C4-2B (cell line): ENCODE data around the gene SGMS1.

ENCODE experiments used
- CTCF ChIP-seq: fragments of 450-650 bp; conservative IDR thresholded peaks from 2 replicates; pipeline ENCODE4 v1.5.1; 2017; ENCODE audit warnings: mild to moderate bottlenecking
- ZFX ChIP-seq: fragments of 450-650 bp; IDR thresholded peaks from 2 replicates; pipeline ENCODE4 v1.6.1; 2017

DNA sequence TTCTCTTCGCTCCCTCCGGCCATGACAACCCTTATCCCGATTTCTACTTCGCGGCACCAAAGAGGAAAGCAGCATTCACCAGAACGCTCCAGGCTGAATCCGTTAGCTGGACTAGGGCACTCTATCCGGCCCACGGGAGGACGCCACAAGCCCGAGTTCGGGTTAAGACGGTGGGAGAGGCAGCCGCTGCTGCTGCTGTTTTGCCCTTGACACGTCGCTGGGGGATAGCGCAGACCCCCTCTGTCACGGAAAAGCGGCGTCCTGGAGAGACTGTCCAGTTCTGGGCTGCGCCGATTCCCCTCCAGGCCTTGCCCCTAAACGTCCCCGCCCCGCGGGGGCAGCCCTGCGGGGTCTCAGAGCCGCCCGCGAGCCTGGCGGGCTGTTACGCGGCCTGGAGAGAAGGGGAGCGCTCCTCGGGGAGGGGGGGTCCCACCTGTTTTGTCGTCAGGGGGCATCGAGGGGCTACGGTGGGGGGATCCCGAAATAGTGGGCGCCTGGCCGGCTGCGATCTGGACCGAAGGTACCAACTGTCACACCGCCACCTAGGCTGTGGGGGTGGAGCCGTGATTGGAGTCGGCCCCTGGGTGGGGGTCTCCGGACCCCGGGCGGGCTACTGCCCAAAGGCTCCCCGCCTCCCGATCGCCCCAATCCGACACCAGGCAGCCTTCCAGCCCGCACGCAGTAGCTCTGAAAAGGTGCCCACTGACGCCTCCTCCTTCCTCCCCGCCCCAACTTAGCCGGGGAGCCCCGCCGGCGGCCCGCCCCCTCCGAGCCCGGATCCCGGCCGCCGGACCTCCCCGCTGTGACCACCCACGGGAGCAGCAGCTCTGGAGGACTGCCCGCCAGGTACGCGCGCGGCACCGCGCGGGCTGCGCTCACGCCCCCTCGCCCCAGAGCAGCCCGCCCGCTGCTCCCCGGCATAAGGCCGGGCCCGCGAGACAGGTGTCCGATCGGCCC is 772 bp downstream of the SGMS1 start:
- TF ChIP-seq CTCF (no peak; the same call in 1 of the 2 replicates), ZFX (no peak)
